AG09319 (cell line): ENCODE measurements around the gene LRSAM1.
A peak's percentile ranks its signal among the peaks of the same experiment; 100 is the strongest.

ENCODE experiments used
- DNase-seq: peaks from one replicate; pipeline ENCODE4 v3.0.0-alpha.2; 2010; ENCODE audit warnings: low read depth; ENCODE audit errors: extremely low read depth
- CTCF ChIP-seq: IDR thresholded peaks from 2 replicates; pipeline ENCODE4 v1.5.1; 2011; ENCODE audit warnings: low read depth, mild to moderate bottlenecking, inconsistent platforms, low read length, moderate library complexity

Gene LRSAM1

DNA sequence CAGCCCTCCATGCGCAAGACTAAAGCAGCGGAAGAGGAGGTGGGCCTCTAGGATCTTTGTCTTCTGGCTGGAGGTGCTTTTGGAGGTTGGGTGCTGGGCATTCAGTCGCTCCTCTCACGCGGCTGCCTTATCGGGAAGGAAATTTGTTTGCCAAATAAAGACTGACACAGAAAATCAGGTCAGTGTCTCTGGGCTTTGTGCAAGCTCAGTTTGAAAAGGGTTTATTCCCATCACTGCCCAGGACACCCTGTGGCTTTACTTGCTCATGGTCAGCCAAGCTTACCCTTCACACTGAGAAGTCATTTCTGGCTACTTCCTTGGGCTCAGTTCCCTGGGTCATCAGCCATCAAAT lies 43.8 kb upstream of the LRSAM1 start:
- DNase-seq: no peak
- TF ChIP-seq CTCF: no peak

DNA sequence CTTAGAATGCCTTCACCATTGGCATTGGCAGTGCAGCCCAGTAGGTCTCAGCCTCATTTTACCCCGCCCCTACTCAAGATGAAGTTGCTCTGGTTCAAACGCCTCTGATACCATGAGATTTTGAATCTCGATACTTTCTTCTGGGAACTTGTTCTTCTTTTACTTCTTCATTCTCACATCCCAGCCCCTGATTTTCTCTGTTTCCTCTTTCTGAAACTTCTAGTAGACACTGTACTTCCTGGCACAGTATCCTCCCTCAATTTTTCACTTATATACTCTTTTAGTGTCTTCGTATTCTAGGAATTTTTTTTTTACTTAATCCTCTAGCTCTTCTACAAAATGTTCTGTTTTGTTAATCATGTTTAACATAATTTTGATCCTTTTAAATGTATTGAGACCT lies 40.2 kb upstream of the LRSAM1 start:
- TF ChIP-seq CTCF: no peak
- no peak for DNase-seq

GRCh38 chr9:127415141-127415540 lies 36.2 kb upstream of the LRSAM1 start:
- no peak for TF ChIP-seq CTCF
- DNase-seq: no peak

DNA sequence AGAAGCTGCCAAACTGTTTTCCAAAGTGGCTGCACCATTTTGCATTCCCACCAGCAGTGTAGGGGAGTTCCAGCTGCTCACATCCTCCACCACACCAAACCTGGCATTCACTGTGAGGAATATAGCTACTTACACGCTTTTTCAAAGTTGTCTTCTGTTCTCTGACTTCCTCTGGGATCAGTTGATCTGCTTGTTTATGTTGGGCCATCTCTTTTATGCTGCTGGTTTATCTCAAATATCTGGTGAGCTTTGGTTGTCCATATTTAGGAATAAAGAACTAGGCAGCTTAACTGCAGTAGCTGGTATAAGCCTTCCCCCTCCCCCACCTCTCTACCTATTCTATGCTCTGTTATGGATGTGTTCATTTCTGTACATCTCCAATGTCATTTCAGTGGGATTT lies 35.7 kb upstream of the LRSAM1 start:
- DNase-seq: no peak
- no peak for TF ChIP-seq CTCF

DNA sequence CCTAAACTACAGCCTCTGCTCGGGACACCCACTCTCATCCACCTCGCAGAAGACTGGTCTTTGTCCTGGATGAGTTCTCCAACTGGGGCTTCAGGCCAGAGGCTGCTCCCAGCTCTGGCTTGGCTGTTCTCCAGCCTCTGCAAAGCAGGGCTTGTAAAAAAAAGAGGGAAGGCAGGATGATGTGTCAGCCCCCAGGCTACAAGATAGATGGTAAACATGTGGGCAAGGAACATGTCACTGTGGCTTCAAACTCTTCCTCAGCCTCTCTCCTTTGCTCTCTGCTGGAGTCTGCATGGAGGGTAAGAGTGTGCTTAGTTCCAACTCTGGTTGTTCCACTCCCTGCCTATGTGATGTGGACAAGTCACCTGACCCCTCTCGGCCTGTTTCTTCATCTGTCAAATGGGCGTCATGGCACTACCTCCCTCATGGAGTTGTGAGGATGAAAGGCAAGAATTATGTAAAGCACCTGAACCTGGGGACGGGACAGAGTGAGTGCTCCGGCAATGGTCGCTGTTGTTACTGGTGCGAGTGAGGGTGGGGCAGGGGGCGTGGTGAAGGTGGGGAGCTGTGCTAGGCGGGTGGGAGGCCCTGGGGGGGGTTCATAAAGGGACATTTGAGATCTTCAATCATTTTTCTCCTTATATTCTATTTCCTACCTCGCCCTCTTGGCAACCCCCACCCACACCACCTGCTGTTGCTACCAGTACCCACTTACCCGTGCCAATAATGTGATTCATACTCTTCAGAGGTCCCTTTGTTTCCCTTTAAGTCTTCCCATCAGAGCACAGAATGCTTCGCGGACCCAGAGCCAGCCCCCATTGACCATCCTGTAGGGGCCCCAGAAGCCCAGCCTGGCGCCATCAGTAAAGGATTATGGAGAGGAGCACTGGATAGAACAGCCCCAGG lies 33.9 kb upstream of the LRSAM1 start:
- no peak for TF ChIP-seq CTCF
- DNase-seq: no peak

GRCh38 chr9:127418037-127418471 lies 33.3 kb upstream of the LRSAM1 start:
- no peak for DNase-seq
- peak; percentile 6 for TF ChIP-seq CTCF

- no peak for TF ChIP-seq CTCF
- DNase-seq: no peak
Measured at GRCh38 chr9:127419348-127419747, 32.0 kb upstream of the LRSAM1 start.
